Ishikawa (cell line): ENCODE data around the gene INTS2.

Source experiments
- CEBPB ChIP-seq: IDR thresholded peaks from 2 replicates; pipeline ENCODE4 v1.6.1; 2012
- CREB1 ChIP-seq: IDR thresholded peaks from 2 replicates; pipeline ENCODE4 v1.6.1; 2012; ENCODE audit warnings: low read depth
- EGR1 ChIP-seq: IDR thresholded peaks from 2 replicates; pipeline ENCODE4 v1.6.1; 2012
- EP300 ChIP-seq: IDR thresholded peaks from 2 replicates; pipeline ENCODE4 v1.6.1; 2012; ENCODE audit warnings: borderline replicate concordance
- FOXM1 ChIP-seq: IDR thresholded peaks from 2 replicates; pipeline ENCODE4 v1.6.1; 2012; ENCODE audit warnings: low read depth, borderline replicate concordance
- NFIC ChIP-seq: IDR thresholded peaks from 2 replicates; pipeline ENCODE4 v1.6.1; 2012
- RAD21 ChIP-seq: IDR thresholded peaks from 2 replicates; pipeline ENCODE4 v1.6.1; 2012; ENCODE audit warnings: low read depth
- TAF1 ChIP-seq: IDR thresholded peaks from 2 replicates; pipeline ENCODE4 v1.6.1; 2012; ENCODE audit warnings: low read depth, mild to moderate bottlenecking
- TCF12 ChIP-seq: IDR thresholded peaks from 2 replicates; pipeline ENCODE4 v1.6.1; 2012; ENCODE audit warnings: low read depth
- TEAD4 ChIP-seq: IDR thresholded peaks from 2 replicates; pipeline ENCODE4 v1.6.1; 2012
- USF1 ChIP-seq: IDR thresholded peaks from 2 replicates; pipeline ENCODE4 v1.6.1; 2012
- YY1 ChIP-seq: IDR thresholded peaks from 2 replicates; pipeline ENCODE4 v1.6.1; 2012; ENCODE audit warnings: low read depth
- ZBTB7A ChIP-seq: IDR thresholded peaks from 2 replicates; pipeline ENCODE4 v1.6.1; 2012; ENCODE audit warnings: low read depth
- TF ChIP-seq, protein P1 (sequence below): IDR thresholded peaks from 2 replicates; pipeline ENCODE4 v1.6.1; 2012; ENCODE audit warnings: low read depth, mild to moderate bottlenecking
- TF ChIP-seq, protein P2 (sequence below): IDR thresholded peaks from 2 replicates; pipeline ENCODE4 v1.6.1; 2012

INTS2 gene

DNA sequence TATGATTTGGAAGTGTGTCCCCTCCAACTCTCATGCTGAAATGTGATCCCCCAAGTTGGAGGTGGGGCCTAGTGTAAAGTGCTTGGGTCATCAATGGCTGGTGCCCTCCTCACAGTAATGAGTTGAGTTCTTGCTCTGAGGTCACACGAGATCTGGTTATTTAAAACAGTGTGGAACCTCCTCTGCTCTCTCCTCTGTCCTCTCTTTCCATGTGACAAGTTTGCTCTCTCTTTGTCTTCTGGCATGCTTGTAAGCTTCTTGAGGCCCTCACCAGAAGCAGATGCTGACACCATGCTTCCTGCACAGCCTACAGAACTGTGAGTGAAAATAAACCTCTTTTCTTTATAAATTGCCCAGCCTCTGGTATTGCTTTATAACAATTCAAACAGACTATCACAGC lies 84.3 kb downstream of the INTS2 start:
- TF ChIP-seq FOXM1, result no peak
- no peak for TF ChIP-seq TEAD4
- no peak for TF ChIP-seq EGR1
- TF ChIP-seq, protein P1, sequence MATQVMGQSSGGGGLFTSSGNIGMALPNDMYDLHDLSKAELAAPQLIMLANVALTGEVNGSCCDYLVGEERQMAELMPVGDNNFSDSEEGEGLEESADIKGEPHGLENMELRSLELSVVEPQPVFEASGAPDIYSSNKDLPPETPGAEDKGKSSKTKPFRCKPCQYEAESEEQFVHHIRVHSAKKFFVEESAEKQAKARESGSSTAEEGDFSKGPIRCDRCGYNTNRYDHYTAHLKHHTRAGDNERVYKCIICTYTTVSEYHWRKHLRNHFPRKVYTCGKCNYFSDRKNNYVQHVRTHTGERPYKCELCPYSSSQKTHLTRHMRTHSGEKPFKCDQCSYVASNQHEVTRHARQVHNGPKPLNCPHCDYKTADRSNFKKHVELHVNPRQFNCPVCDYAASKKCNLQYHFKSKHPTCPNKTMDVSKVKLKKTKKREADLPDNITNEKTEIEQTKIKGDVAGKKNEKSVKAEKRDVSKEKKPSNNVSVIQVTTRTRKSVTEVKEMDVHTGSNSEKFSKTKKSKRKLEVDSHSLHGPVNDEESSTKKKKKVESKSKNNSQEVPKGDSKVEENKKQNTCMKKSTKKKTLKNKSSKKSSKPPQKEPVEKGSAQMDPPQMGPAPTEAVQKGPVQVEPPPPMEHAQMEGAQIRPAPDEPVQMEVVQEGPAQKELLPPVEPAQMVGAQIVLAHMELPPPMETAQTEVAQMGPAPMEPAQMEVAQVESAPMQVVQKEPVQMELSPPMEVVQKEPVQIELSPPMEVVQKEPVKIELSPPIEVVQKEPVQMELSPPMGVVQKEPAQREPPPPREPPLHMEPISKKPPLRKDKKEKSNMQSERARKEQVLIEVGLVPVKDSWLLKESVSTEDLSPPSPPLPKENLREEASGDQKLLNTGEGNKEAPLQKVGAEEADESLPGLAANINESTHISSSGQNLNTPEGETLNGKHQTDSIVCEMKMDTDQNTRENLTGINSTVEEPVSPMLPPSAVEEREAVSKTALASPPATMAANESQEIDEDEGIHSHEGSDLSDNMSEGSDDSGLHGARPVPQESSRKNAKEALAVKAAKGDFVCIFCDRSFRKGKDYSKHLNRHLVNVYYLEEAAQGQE, result no peak
- no peak for TF ChIP-seq EP300
- TF ChIP-seq CREB1, result no peak
- TF ChIP-seq TCF12, result no peak
- no peak for TF ChIP-seq YY1
- TF ChIP-seq ZBTB7A, result no peak

DNA sequence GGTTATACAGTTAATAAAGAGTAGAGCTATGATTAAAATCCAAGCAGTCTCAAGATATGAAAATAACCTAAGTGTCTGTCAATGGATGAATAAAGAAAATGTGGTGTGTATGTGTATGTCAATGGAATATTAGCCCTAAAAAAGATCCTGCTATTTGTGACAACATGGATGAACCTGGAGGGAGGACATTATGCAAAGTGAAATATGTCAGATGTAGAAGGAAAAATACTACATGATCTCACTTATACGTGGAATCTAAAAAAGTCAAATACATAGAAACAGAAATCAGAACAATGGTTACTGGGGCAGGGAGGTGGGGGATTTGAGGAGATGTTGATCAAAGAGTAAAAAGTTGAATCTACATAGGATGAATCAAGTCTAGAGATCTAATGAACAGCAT lies 84.9 kb downstream of the INTS2 start:
- no peak for TF ChIP-seq RAD21
- TF ChIP-seq EP300, result no peak
- TF ChIP-seq ZBTB7A, result no peak
- TF ChIP-seq EGR1, result no peak
- TF ChIP-seq CREB1, result no peak
- TF ChIP-seq, protein P1, result no peak
- TF ChIP-seq TEAD4, result no peak
- TF ChIP-seq NFIC, result no peak
- no peak for TF ChIP-seq TCF12
- no peak for TF ChIP-seq USF1

GRCh38 chr17:61839300-61839786 lies 88.4 kb downstream of the INTS2 start:
- TF ChIP-seq NFIC (no peak), TAF1 (no peak), TCF12 (no peak), USF1 (no peak), TEAD4 (no peak), CREB1 (no peak), CEBPB (no peak), EGR1 (no peak), ZBTB7A (no peak), RAD21 (no peak), FOXM1 (no peak), YY1 (no peak), EP300 (no peak)
- TF ChIP-seq, protein P1, result no peak
- TF ChIP-seq, protein P2, sequence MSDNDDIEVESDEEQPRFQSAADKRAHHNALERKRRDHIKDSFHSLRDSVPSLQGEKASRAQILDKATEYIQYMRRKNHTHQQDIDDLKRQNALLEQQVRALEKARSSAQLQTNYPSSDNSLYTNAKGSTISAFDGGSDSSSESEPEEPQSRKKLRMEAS, result no peak

DNA sequence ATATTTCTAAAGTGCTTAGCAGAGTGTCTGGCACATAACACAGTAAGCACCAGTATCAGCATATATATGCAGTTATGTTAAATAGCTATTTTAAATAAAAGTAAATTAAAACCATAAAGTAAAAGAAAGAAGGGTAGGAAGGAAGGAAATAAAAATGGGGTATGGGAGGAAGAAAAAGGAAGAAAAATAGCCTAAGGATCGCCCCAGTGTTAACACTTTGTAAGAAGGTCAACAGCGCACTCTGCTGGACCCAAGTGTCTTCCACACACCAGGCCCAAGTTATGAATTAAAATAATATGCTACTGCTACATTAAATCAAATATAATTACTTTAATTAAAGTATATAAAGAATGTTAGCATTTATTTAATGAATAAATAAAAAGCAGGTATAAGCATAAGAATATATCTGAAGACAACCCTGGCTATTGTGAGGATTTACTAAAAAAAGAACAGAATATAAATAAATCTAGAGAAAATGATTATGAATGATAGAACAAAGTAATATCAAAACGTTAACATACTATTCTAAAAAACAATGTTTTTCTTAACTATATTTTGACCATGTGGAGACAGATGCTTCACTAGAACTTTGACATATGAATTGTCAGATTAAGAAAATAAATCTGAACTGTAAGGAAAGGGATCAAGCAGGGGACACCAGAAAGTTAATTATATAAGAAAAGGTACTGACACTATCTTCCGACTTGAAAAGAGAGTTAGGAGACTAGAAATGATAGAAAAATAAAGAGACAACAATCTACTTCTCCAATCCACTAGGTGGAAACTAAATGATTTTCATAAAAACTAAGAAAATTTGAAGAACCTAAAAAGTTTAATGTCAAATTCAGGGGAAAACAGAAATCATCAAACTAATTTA lies 90.4 kb downstream of the INTS2 start:
- no peak for TF ChIP-seq TAF1
- peak; percentile 74 for TF ChIP-seq RAD21
